ENCODE data around the gene CEP164.

DNA sequence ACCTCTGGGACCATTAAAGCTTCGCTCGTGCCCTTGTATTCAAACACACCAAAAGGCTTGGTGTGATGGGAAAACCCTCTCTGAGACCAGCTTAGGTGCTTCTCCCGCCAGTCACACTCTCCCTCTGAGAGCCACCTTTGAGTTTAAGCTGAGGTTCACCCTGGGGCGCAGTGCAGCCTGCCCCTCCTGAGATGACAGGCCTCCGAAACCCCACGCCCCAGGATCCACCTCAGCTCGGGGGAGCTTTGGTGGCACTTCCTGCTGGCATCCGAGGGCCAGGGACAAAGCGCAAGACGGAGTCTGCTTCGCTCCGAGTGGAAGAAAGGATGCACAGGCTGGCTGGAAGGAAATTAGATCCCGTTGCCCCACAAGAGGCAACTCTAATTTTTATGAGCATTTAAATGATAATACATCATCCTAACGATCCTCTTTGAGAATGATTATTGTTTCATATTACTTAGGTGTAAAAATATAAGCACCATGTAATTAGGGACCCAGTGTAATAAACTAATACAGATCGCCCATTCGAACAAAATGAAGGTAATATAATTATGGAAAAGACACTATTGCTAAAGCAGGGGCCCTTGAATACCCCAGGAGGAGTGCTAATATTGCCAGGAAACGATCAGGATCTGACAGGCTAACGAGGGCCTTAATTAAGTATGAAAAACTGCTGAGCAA is 134.7 kb downstream of the CEP164 start:
- TF ChIP-seq CTCF (IDR thresholded peaks at IDR 0.05; ENCODE audit: low read depth, low read length, poor library complexity, severe bottlenecking), result no peak
- TF ChIP-seq EZH2phosphoT487 (IDR thresholded peaks at IDR 0.05; ENCODE audit: borderline replicate concordance, low read length), result no peak
